Endothelial cell of umbilical vein (primary cell): ENCODE measurements around the gene ULBP3. TPM values are rescaled to one million over a fixed set of nuclear protein-coding genes. Genes with fewer than 3 reads are reported as not detected.

Experiments used
- BruUV-seq: library from RNA; stranded (reverse); fragments of 400-500 nt; replicated peaks from 2 replicates; lab custom pipeline; 2021; lab: Mats Ljungman, UMichigan
- CTCF ChIA-PET: fragments of 300-600, 350-600 bp; sonication (Branson Sonifier 250); formaldehyde crosslinking; loops from one replicate; lab custom pipeline; 2021; ENCODE audit warnings: antibody characterized with exemption, inconsistent platforms; lab: Charles Lee
- POLR2A ChIA-PET: fragments of 300-600, 350-600 bp; sonication (Branson Sonifier 250); formaldehyde crosslinking; loops from one replicate; lab custom pipeline; 2021; ENCODE audit warnings: antibody characterized with exemption, inconsistent platforms; lab: Charles Lee
- DNase-seq: peaks from one replicate; pipeline ENCODE4 v3.0.0-alpha.2; 2011; ENCODE audit warnings: low read depth, low spot score
- FAIRE-seq: peaks from 2 replicates; lab custom pipeline; 2011; peaks lifted over from hg19 to GRCh38; lab: Jason Lieb, UNC
- H2AFZ ChIP-seq: 2 replicates; pipeline ENCODE4 v1.6.0; 2012; ENCODE audit warnings: low read depth, low read length, control low read depth, inconsistent platforms
- H3K27ac ChIP-seq: 2 replicates; pipeline ENCODE4 v1.5.1; 2011; ENCODE audit warnings: low read depth, mild to moderate bottlenecking, control low read depth, low read length, moderate library complexity; ENCODE audit not compliant: insufficient read depth
- H3K27me3 ChIP-seq, 2 experiments: 2 replicates each; pipeline versions ENCODE4 v1.6.0 to v1.6.1; 2011; ENCODE audit warnings: low read length in 2 of 2, mixed read lengths in 1 of 2; ENCODE audit not compliant: control insufficient read depth in 2 of 2, insufficient read depth in 2 of 2
- H3K36me3 ChIP-seq, 2 experiments: 2 replicates in 1 of 2; 3 replicates in 1 of 2; pipeline ENCODE4 v1.5.1; 2011; ENCODE audit warnings: low read length in 2 of 2, mild to moderate bottlenecking in 1 of 2, moderate library complexity in 1 of 2; ENCODE audit not compliant: control insufficient read depth in 2 of 2, insufficient read depth in 2 of 2; ENCODE audit errors: extremely low read depth in 1 of 2
- H3K4me1 ChIP-seq: 3 replicates; pipeline ENCODE4 v1.5.1; 2011; ENCODE audit warnings: mild to moderate bottlenecking, low read length; ENCODE audit not compliant: control insufficient read depth, insufficient read depth; ENCODE audit errors: extremely low read depth
- H3K4me2 ChIP-seq: 2 replicates; pipeline ENCODE4 v1.6.1; 2011; ENCODE audit warnings: low read length, control low read depth, mixed read lengths; ENCODE audit not compliant: insufficient read depth
- H3K4me3 ChIP-seq, 3 experiments: fragments of 200-600 bp in 1 of 3; sonication (generic), shearing (Covaris generic) in 1 of 3; replicated peaks in 1 of 3; 2 replicates each; pipeline ENCODE4 v1.5.1; 2011 to 2016; ENCODE audit warnings: control low read depth in 3 of 3, low read length in 3 of 3, mild to moderate bottlenecking in 2 of 3, inconsistent platforms in 1 of 3, low read depth in 1 of 3, moderate library complexity in 1 of 3; ENCODE audit not compliant: insufficient read depth in 1 of 3
- H3K79me2 ChIP-seq: 2 replicates; pipeline ENCODE4 v1.6.0; 2012; ENCODE audit warnings: low read length, inconsistent platforms; ENCODE audit not compliant: control insufficient read depth, insufficient read depth
- H3K9ac ChIP-seq: replicated peaks from 2 replicates; pipeline ENCODE3; 2011; ENCODE audit warnings: low read length, control low read depth; ENCODE audit not compliant: insufficient read depth; ENCODE audit errors: extremely low read depth
- H3K9me1 ChIP-seq: replicated peaks from 3 replicates; pipeline ENCODE4 v1.6.0; 2011; ENCODE audit warnings: mild to moderate bottlenecking, low read length; ENCODE audit not compliant: control insufficient read depth, insufficient read depth; ENCODE audit errors: extremely low read depth
- H3K9me3 ChIP-seq: replicated peaks from 2 replicates; pipeline ENCODE4 v1.5.1; 2012; ENCODE audit warnings: low read length, inconsistent platforms; ENCODE audit not compliant: control insufficient read depth, insufficient read depth
- H4K20me1 ChIP-seq: replicated peaks from 2 replicates; pipeline ENCODE3; 2011; ENCODE audit warnings: mild to moderate bottlenecking, low read length; ENCODE audit not compliant: control insufficient read depth, insufficient read depth; ENCODE audit errors: extremely low read depth
- EZH2 ChIP-seq: IDR thresholded peaks from 2 replicates; pipeline ENCODE4 v1.6.1; 2012; ENCODE audit warnings: borderline replicate concordance, low read depth, mild to moderate bottlenecking, moderate library complexity, low read length, inconsistent platforms; ENCODE audit not compliant: severe bottlenecking
- FOS ChIP-seq: IDR thresholded peaks from 2 replicates; pipeline ENCODE4 v1.6.1; 2011; ENCODE audit warnings: mild to moderate bottlenecking, low read length, moderate library complexity, borderline replicate concordance; ENCODE audit not compliant: insufficient read depth
- JUN ChIP-seq: IDR thresholded peaks from 2 replicates; pipeline ENCODE4 v1.6.1; 2011; ENCODE audit warnings: borderline replicate concordance, low read depth; ENCODE audit not compliant: insufficient read length, insufficient read depth
- MAX ChIP-seq: IDR thresholded peaks from 2 replicates; pipeline ENCODE4 v1.6.1; 2011; ENCODE audit not compliant: insufficient read depth, insufficient read length
- MYC ChIP-seq: IDR thresholded peaks from one replicate; pipeline ENCODE4 v1.6.1; 2011; ENCODE audit warnings: mild to moderate bottlenecking, low read depth, low read length
- POLR2A ChIP-seq: IDR thresholded peaks from 2 replicates; pipeline ENCODE4 v1.6.1; 2012; ENCODE audit warnings: low read depth, mild to moderate bottlenecking, control low read depth, low read length
- POLR2AphosphoS5 ChIP-seq: IDR thresholded peaks from 2 replicates; pipeline ENCODE4 v1.6.1; 2012; ENCODE audit warnings: low read depth, mild to moderate bottlenecking, control low read depth, low read length, moderate library complexity; ENCODE audit not compliant: insufficient read depth
- dilution Hi-C: fragments of 300-500 bp; cut with MboI; formaldehyde crosslinking; loops from one replicate; pipeline ENCODE4 v1.15.0; 2019; ENCODE audit warnings: low sequenced_read_pairs; ENCODE audit not compliant: extremely low pct_ligation_motif_present
- intact Hi-C: fragments of 100-400 bp; cut with micrococcal nuclease; formaldehyde crosslinking; loops from one replicate; pipeline ENCODE4 v1.10.0; 2022
- polyA plus RNA-seq, 4 experiments: library from polyadenylated mRNA; depleted of rRNA in 3 of 4; stranded (reverse) in 3 of 4; unstranded in 1 of 4; fragments of >200 nt; gene quantifications; 2 replicates each; pipeline versions ENCODE4 v1.2.1 to v1.2.3, GENCODE V29; 2011 to 2012; ENCODE audit warnings: missing spikeins in 1 of 4
- total RNA-seq: library from RNA; stranded (reverse); gene quantifications from 2 replicates; pipeline ENCODE4 v1.2.3, GENCODE V29; 2021

Gene ULBP3
- total and polyA plus RNA-seq, 2 donors (not counting 3 experiments of a cell fraction or from before 2014, with no cell fraction given): 7.1 to 12.8 TPM

DNA sequence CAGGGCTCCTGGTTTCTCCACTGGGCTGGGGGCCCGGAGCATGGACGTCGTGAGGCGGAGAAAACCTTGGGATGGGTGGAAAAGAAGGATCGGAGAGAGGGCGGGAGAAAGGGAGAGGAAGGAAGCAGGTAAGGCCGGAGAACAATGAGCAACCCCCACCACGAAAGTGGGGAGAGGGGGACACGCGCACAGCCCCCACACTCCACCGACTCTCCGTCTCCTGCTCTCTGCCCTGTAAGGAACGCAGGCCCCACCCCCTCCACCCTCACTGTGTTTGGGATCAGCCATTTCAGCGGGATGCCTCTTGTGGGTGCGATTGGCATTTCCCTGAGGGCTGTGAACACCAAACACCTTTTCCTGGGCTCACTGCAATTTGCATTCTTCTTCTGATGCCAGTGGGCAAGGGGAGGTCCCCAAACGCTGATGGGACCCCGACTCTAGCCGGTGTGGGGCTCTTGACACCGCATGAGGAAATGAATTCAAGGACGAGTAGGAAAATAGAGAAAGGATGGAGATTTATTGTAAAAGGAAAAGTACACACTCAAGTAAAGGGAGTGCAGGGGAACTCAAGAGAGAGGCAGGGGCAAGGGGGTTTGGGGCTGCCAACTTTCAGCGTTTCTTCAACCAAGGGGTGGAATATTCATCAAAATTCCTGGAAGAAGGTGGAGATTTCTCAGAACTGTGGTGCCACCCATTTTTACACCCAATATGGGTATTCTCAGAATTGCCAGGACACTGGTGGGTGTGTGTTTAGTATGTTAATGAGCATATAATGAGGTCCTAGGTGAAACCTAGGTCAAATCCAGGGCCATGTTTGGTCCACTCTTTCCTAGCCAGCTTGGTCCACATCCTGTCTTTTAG, 30.5 kb downstream of the ULBP3 start:
- H4K20me1 ChIP-seq: no peaks in the 10 kb centered on the region
- ChIA-PET POLR2A (no interaction called here), CTCF (no interaction called here)
- TF ChIP-seq POLR2A: no peak
- TF ChIP-seq EZH2: peak; percentile 58
- H3K4me3 ChIP-seq: no peak overlapping the region
- H3K9me3 ChIP-seq: no peaks in the 10 kb centered on the region
- H3K79me2 ChIP-seq: no peaks in the 10 kb centered on the region
- intact Hi-C loops (no loop called here), dilution Hi-C loops (no loop called here)
- no peaks in the 10 kb centered on the region for H3K4me1 ChIP-seq
- no peak overlapping the region for H3K4me2 ChIP-seq
- peaks cover 60 to 62% of the 10 kb centered on the region in 2 experiments for H3K27me3 ChIP-seq
- no peak for DNase-seq
- H3K36me3 ChIP-seq: no peaks in the 10 kb centered on the region
- FAIRE-seq: peak; percentile 89
- BruUV-seq: no TSS peak
- no peak overlapping the region for H2AFZ ChIP-seq
- no peaks in the 10 kb centered on the region for H3K9me1 ChIP-seq
- H3K27ac ChIP-seq: no peak overlapping the region
- no peak overlapping the region for H3K9ac ChIP-seq

DNA sequence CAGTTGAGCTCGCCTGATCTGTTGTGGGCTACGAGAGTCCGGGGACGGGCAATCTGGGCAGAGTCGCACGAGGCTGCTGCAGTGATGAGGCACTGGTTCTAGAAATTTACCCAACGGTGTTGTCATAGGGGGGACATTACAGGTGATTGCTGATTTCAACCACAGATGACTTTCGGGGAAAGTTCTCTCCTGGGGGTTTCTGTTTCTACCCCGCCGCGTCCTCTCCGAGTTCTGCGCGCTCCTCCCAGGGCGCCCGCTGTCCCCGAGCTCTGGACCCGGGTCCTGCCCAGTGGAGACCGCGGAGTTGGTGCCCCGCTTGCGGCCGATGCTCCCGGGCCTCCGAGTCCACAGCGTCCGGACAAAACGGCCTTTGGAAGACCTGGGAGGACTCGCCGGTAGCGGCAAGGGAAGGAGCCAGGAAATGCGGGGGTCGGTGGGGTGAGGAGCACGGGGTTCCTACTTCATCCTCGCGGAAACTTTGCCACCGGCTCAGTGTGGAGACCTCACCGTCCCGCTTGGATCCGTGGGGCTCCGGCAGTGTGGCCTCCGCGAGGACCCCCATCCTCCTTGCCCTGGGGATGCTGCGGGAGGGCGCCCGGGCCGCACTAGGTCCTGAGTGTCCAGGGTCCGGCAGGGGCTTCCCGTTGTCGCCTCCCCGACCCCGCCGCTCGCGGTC, 31.3 kb downstream of the ULBP3 start:
- H3K36me3 ChIP-seq: no peaks in the 10 kb centered on the region
- dilution Hi-C loops (no loop called here), intact Hi-C loops (no loop called here)
- ChIA-PET POLR2A (no interaction called here), CTCF (no interaction called here)
- no peaks in the 10 kb centered on the region for H4K20me1 ChIP-seq
- FAIRE-seq (no peak), DNase-seq (no peak)
- H3K9ac ChIP-seq: no peak overlapping the region
- no TSS peak for BruUV-seq
- no peaks in the 10 kb centered on the region for H3K79me2 ChIP-seq
- no peaks in the 10 kb centered on the region for H3K9me1 ChIP-seq
- no peaks in the 10 kb centered on the region for H3K9me3 ChIP-seq
- H2AFZ ChIP-seq: no peak overlapping the region
- H3K4me1 ChIP-seq: no peaks in the 10 kb centered on the region
- H3K27ac ChIP-seq: no peak overlapping the region
- no peak for TF ChIP-seq MAX
- no peak for TF ChIP-seq MYC
- peak; percentile 95 for TF ChIP-seq EZH2
- no peak for TF ChIP-seq POLR2AphosphoS5
- no peak for TF ChIP-seq FOS
- TF ChIP-seq JUN: no peak
- no peak overlapping the region for H3K4me3 ChIP-seq
- peaks cover 62 to 64% of the 10 kb centered on the region in 2 experiments for H3K27me3 ChIP-seq
- H3K4me2 ChIP-seq: no peak overlapping the region
